ENCODE data around the gene TFDP2.
"Not testable (repeated sequence)": the region's sequence is repeated elsewhere in the genome, so short reads cannot be mapped to it uniquely, and the experiment has no call there.

TFDP2 gene

GRCh38 chr3:142148044-142148791 lies 1.1 kb downstream of the TFDP2 start:
- Histone ChIP-seq H3K9ac (peak overlapping the region; percentile 39), H3K4me2 (ENCODE audit: low read length) (peak overlapping the region; percentile 66), H3K9me3 (ENCODE audit: control insufficient read depth, low read length) (no peaks in the 10 kb centered on the region), H2AFZ (peak overlapping the region; percentile 98), H3K36me3 (ENCODE audit: control insufficient read depth, insufficient read depth, low read length) (no peaks in the 10 kb centered on the region), H3K27ac (peak overlapping the region; percentile 55), H3K79me2 (peaks cover 20% of the 10 kb centered on the region), H3K4me1 (peaks cover 2% of the 10 kb centered on the region), H3K4me3 (ENCODE audit: low read depth, low read length) (peak overlapping the region; percentile 68), H3K27me3 (ENCODE audit: control insufficient read depth, insufficient read depth, low read length) (no peaks in the 10 kb centered on the region)
- TF ChIP-seq CTCF (IDR thresholded peaks at IDR 0.05), result no peak

- not testable (repeated sequence) for H3K4me1 ChIP-seq; H3K4me3 ChIP-seq (ENCODE audit: low read depth, low read length); H3K4me2 ChIP-seq (ENCODE audit: low read length); H3K36me3 ChIP-seq (ENCODE audit: control insufficient read depth, insufficient read depth, low read length); H3K9me3 ChIP-seq (ENCODE audit: control insufficient read depth, low read length); H3K27ac ChIP-seq; H3K27me3 ChIP-seq (ENCODE audit: control insufficient read depth, insufficient read depth, low read length); H3K9ac ChIP-seq; H2AFZ ChIP-seq
- H3K79me2 ChIP-seq, result peaks cover 49% of the 10 kb centered on the region
Observed at GRCh38 chr3:142144587-142144986, 4.8 kb downstream of the TFDP2 start.

GRCh38 chr3:142140608-142141285 lies 8.6 kb downstream of the TFDP2 start:
- H3K4me2 ChIP-seq (ENCODE audit: low read length); H3K9ac ChIP-seq; H3K9me3 ChIP-seq (ENCODE audit: control insufficient read depth, low read length); H3K27me3 ChIP-seq (ENCODE audit: control insufficient read depth, insufficient read depth, low read length); H2AFZ ChIP-seq; H3K36me3 ChIP-seq (ENCODE audit: control insufficient read depth, insufficient read depth, low read length); H3K27ac ChIP-seq; H3K4me1 ChIP-seq; H3K4me3 ChIP-seq (ENCODE audit: low read depth, low read length): not testable (repeated sequence)
- H3K79me2 ChIP-seq, result peaks cover 58% of the 10 kb centered on the region

- H3K36me3 ChIP-seq (ENCODE audit: control insufficient read depth, insufficient read depth, low read length); H3K27ac ChIP-seq; H3K9ac ChIP-seq: not testable (repeated sequence)
Observed at GRCh38 chr3:142137089-142137488, 12.3 kb downstream of the TFDP2 start.

GRCh38 chr3:142134799-142135325 lies 14.5 kb downstream of the TFDP2 start:
- no peak overlapping the region for H3K4me3 ChIP-seq (ENCODE audit: low read depth, low read length)
- H3K4me2 ChIP-seq (ENCODE audit: low read length), result no peak overlapping the region
- H3K79me2 ChIP-seq, result peaks cover 14% of the 10 kb centered on the region
- H3K27me3 ChIP-seq (ENCODE audit: control insufficient read depth, insufficient read depth, low read length), result no peaks in the 10 kb centered on the region
- no peaks in the 10 kb centered on the region for H3K4me1 ChIP-seq
- no peaks in the 10 kb centered on the region for H3K9me3 ChIP-seq (ENCODE audit: control insufficient read depth, low read length)
- H3K36me3 ChIP-seq (ENCODE audit: control insufficient read depth, insufficient read depth, low read length), result no peaks in the 10 kb centered on the region
- no peak overlapping the region for H3K9ac ChIP-seq
- no peak overlapping the region for H3K27ac ChIP-seq
- TF ChIP-seq CTCF (IDR thresholded peaks at IDR 0.05), result no peak
- no peak overlapping the region for H2AFZ ChIP-seq

More at GRCh38 chr3:142137089-142137488, 12.3 kb downstream of the TFDP2 start:
- H2AFZ ChIP-seq; H3K4me3 ChIP-seq (ENCODE audit: low read depth, low read length); H3K27me3 ChIP-seq (ENCODE audit: control insufficient read depth, insufficient read depth, low read length); H3K4me2 ChIP-seq (ENCODE audit: low read length); H3K9me3 ChIP-seq (ENCODE audit: control insufficient read depth, low read length); H3K4me1 ChIP-seq: not testable (repeated sequence)
- H3K79me2 ChIP-seq, result peaks cover 32% of the 10 kb centered on the region

GRCh38 chr3:142129516-142130171 lies 19.7 kb downstream of the TFDP2 start:
- H3K27ac ChIP-seq, result no peak overlapping the region
- no peak overlapping the region for H3K9ac ChIP-seq
- no peak for TF ChIP-seq CTCF (IDR thresholded peaks at IDR 0.05)

More at GRCh38 chr3:142129516-142130171, 19.7 kb downstream of the TFDP2 start:
- Histone ChIP-seq H2AFZ (no peak overlapping the region), H3K9me3 (ENCODE audit: control insufficient read depth, low read length) (no peaks in the 10 kb centered on the region), H3K27me3 (ENCODE audit: control insufficient read depth, insufficient read depth, low read length) (no peaks in the 10 kb centered on the region), H3K4me2 (ENCODE audit: low read length) (no peak overlapping the region), H3K79me2 (peaks cover 5% of the 10 kb centered on the region), H3K4me3 (ENCODE audit: low read depth, low read length) (no peak overlapping the region), H3K4me1 (no peaks in the 10 kb centered on the region), H3K36me3 (ENCODE audit: control insufficient read depth, insufficient read depth, low read length) (no peaks in the 10 kb centered on the region)

All from parathyroid adenoma (tissue), 2 donors.